Hippocampal formation (tissue), 2 donors: ENCODE data around the gene TBC1D5.
A peak's percentile ranks its signal among the peaks of the same experiment; 100 is the strongest.
"Not testable (repeated sequence)": the region's sequence is repeated elsewhere in the genome, so short reads cannot be mapped to it uniquely, and the experiment has no call there.

Source experiments
- DNase-seq, 2 donors: peaks; one replicate each; lab custom pipeline; 2025; lab: John Stamatoyannopoulos, UW

Gene TBC1D5

GRCh38 chr3:17546500-17547255, 195.8 kb downstream of the TBC1D5 start:
- DNase-seq, result no peak

GRCh38 chr3:17544632-17545031, 197.8 kb downstream of the TBC1D5 start:
- no peak for DNase-seq

- no peak for DNase-seq
Observed at GRCh38 chr3:17542591-17542990, 199.8 kb downstream of the TBC1D5 start.

DNA sequence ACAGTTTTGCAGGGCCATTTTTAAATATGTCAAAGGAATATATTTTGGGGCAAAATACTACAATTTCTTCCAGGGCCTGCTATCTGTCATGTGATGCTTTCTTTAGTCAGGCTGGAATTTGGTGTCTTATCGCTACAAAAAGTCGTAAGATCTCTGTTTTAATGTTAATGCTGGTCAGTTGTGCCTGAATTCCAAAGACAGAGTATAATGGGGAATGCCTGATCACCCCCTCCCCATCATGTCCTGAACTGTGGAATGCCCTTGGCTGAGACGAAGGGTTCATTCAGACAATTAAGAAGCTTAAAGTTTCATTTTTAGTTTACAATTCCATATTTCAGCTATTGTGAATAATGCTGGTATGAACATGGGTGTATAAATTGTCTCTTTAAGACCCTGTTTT, 203.0 kb downstream of the TBC1D5 start:
- no peak for DNase-seq

- DNase-seq, result peak in 1 of 2 donors; percentile 33
Observed at GRCh38 chr3:17535274-17535673, 207.2 kb downstream of the TBC1D5 start.

DNA sequence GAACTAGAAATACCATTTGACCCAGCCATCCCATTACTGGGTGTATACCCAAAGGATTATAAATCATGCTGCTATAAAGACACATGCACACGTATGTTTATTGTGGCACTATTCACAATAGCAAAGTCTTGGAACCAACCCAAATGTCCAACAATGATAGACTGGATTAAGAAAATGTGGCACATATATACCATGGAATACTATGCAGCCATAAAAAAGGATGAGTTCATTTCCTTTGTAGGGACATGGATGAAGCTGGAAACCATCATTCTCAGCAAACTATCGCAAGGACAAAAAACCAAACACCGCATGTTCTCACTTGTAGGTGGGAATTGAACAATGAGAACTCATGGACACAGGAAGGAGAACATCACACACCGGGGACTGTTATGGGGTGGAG, 210.0 kb downstream of the TBC1D5 start:
- DNase-seq, result not testable (repeated sequence)

DNA sequence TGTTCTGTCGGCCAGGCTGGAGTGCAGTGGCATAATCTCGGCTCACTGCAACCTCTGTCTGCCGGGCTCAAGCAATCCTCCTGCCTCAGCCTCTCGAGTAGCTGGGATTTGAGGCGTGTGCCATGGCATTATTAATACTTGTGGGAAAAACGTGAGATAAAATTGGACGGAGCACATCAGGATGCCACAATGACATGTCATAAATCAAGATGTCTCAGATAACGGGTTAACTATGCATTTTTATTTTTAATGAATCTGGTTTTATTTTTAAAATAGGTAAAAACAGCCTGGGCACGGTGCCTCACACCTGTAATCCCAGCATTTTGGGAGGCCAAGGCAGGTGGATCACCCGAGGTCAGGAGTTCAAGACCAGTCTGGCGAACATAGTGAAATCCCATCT, 212.8 kb downstream of the TBC1D5 start:
- DNase-seq, result no peak

DNA sequence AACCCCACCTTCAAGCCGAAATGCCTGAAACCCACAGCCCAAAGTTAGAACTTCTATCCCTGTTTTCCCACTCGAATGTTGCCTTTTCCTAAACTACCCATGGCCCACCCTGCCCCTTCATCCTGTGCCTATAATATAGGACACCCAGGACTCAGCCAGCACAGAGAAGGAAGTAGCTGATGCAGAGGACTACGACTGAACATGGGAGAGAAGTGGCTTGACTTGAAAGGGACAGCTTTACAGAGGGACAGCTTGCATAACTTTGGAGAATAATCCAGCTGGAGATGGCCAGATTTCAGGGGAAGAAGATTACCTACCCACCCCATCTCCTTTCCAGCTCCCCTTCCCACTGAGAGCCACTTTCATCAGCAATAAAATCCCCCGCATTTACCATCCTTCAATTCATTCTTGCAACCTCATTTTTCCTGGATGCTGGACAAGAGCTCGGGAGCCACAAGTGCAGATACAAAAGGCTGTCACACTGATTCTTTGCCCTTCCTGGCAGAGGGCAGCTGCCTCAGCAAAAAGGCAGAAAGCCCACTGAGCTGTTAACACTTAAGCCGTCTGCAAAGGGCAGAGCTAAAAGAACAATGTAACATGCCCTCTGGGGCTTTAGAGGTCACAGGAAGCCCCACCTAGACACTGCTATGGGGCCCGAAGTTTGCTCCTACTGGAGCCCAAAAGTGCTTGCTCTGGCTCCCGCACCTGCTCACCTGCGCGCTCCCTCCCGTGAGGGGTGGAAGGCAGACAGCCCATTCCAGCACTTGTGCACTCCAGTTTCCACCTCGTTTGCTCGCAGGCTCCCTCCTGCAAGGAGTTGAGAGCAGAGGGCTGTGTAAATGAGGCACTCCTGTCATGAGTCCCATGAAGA, 224.0 kb downstream of the TBC1D5 start:
- DNase-seq, result no peak

DNA sequence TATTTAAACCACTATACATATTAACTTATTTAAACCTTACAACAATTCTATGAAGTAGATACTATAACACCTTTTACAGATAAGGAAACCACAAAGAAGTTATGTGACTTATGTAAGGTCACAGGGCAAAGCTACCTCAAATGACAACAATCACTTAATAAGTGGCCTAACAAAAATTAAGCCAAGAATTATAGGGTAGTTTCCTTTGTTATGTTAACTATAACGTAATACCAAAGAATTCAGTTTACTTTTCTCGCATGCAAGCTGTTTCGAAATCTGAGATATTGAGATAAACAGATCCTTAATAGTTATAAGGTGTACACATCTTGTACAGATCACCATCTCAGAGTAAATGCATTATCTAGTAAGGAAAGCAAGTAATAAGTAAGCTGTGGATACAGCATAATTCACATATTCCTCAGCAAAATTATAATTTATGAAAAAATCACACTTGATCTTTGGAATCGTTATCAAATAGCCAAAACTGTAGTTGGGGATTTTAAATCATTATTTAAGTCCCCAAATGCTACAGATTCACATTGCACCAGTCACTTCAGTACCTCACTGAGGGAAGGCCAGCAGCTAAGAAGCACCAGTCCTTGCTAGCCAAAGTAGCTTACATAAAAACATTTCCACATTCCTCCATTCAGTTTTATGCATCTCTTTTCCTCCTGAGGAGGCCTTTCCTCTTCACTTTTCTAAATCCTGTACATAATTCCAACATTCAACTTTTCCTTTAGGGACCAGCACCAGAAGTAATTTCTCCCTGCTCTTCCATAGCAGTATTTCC, 226.8 kb downstream of the TBC1D5 start:
- DNase-seq, result no peak

- DNase-seq, result no peak
Observed at GRCh38 chr3:17514597-17514996, 227.8 kb downstream of the TBC1D5 start.

- DNase-seq, result no peak
Observed at GRCh38 chr3:17510265-17510664, 232.2 kb downstream of the TBC1D5 start.

DNA sequence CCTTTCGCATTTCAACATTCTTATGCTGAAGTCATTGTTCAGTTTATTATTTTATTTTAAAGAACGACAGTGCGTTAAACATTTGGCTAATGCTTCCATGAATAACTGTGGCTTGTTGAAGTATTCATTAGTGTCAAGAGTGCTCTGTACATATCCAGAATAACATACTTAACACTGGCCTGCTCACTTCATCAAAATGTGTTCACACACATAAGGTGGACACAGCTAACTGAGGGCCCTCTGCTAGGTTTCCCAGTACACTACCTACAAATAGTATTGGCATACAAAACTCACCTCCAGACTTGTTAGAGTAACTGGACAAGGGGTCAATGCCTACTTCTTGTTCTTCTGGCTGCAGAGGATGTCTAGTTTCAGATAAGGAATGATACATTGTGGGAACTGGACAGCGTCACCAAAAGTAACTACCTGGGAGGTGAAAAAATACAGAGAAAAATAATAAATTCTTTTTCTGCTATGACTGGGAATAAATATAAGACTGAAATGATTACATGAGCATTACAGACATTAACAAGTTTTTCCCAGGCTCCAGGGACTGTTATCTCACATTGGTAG, 234.2 kb downstream of the TBC1D5 start:
- DNase-seq, result no peak

DNA sequence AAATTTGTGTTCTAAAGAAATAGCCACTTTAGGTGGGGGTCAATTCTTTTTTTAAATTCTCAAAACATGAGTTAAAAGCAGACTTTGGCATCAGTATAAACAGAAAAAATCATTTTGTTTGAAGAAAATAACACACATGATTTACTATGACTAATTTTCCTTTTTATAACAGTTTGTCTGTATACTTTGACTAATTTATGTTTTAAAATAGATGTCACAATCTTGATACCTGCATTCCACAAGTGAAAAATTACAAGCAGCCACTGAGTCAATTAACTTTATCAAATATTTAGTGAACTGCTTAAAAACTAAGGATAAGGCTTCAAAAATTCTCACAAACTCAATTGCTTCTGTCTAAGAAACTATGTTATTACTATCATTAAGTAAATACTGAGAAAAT, 235.0 kb downstream of the TBC1D5 start:
- DNase-seq, result no peak

DNA sequence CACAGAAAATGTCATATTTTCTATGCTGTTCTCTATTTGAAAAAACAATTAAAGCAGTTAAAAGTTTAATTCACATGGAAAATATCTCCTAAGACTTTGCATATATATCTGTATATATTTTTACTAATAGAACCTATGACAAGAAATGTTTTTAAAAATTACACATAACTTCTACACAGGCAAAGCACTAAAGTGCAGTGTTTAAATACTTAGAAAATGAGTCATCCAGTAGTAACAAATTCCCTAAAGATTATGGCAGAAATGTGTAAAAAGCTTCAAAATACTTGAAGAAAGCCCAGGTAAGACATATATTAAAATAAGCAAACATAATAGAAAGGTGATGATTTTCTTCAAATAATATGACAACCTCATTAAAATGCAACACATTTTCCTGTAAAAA, 236.6 kb downstream of the TBC1D5 start:
- DNase-seq, result no peak

- no peak for DNase-seq
Observed at GRCh38 chr3:17501745-17502144, 240.7 kb downstream of the TBC1D5 start.

DNA sequence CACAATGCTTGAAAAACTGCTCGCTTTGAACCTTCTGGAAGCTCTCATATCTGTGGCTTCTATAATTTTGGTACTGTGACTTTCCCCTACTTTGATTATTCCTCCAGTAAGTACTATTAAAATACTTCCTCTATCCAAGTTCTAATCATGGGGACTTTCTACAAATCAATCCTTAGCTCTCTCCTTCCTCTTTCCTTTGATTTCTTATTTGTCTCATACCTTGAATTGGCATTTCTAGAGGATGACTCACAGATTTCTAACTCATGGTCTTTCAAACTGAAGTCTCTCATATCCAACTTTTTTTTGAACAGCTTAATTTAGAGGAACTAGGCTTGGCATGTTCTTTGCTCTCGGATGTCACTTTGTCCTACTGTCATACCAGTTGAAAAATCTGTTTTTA, 241.8 kb downstream of the TBC1D5 start:
- DNase-seq, result no peak

DNA sequence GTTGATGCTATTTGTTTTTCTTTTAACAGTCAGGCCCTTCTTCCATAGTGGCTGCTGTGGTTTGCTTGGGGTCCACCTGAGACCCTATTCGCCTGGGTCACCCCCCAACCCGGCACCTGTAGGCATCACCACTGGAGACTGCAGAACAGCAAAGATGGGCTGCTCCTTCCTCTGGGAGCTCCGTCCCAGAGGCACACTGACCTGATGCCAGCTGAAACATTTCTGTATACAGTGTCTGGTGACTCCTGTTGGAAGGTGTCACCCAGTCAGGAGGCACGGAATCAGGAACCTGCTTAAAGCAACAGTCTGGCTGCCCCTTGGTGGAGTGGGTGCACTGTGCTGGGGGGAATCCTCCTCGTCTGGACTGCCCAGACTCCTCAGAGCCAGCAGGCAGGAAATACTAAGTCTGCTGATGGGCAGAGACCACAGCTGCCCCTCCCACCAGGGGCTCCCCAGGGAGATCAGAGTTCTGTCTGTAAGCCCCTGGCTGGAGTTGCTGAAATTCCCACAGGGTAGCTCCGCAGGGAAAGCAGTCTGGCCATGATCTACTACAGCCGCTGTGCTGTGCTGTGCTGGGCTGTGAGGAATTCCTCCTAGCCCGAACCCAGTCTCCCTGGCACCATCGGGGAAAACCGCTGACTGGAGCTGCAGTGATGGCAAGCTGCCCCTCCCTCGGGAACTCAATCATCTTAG, 248.2 kb downstream of the TBC1D5 start:
- no peak for DNase-seq

GRCh38 chr3:17491601-17492000, 250.8 kb downstream of the TBC1D5 start:
- no peak for DNase-seq

DNA sequence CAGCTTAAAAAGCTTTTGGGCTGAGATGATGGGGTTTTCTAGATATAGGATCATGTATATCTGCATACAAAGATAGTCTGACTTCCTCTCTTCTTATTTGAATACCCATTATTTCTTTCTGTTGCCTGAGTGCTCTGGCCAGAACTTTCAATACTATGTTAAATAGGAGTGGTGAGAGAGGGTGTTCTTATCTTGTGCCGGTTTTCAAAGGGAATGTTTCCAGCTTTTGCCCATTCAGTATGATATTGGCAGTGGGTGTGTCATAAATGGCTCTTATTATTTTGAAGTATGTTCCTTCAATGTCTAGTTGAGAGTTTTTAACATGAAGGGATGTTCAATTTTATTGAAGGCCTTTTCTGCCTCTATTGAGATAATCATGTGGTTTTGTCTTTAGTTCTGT, 251.2 kb downstream of the TBC1D5 start:
- not testable (repeated sequence) for DNase-seq

DNA sequence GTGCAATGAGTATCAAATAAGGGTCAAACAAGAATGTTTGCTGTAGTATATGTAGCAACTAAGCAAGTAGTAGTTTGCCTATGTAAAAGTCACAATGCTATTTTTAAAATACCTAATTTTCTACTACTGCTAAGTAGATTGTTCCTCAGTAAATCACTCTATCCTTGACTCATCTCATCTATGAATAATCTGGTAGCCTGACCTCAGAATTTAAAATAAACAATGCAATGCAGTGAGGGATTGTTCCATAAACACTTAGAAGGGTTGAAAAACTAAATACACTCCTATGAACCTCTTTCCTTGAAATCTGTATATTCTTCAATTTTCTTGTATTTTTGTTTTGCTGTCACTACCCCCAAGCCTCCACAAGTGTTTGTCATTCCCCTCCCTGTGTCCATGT, 253.3 kb downstream of the TBC1D5 start:
- DNase-seq, result no peak

- DNase-seq, result no peak
Observed at GRCh38 chr3:17481116-17481515, 261.3 kb downstream of the TBC1D5 start.
